ENCODE data around the gene ECSCR.
A peak's percentile ranks its signal among the peaks of the same experiment; 100 is the strongest.
"Not testable (repeated sequence)": the region's sequence is repeated elsewhere in the genome, so short reads cannot be mapped to it uniquely, and the experiment has no call there.

Gene ECSCR

GRCh38 chr5:139445325-139446170 lies 17.0 kb downstream of the ECSCR start:
- DNase-seq (ENCODE audit: low spot score): no peak

- DNase-seq (ENCODE audit: low spot score): peak; percentile 71
Measured at GRCh38 chr5:139443831-139444453, 18.6 kb downstream of the ECSCR start.

- not testable (repeated sequence) for DNase-seq (ENCODE audit: low spot score)
Measured at GRCh38 chr5:139440416-139440815, 22.1 kb downstream of the ECSCR start.

- DNase-seq (ENCODE audit: low spot score): peak; percentile 94
Measured at GRCh38 chr5:139439013-139439903, 23.3 kb downstream of the ECSCR start, which contains the start of gene DNAJC18. Gene DNAJC18, minus strand, starts transcription at chr5:139439525. Its CDS starts 80 bp downstream, at chr5:139439445.

GRCh38 chr5:139438707-139439012 lies 23.9 kb downstream of the ECSCR start:
- DNase-seq (ENCODE audit: low spot score): no peak

- DNase-seq (ENCODE audit: low spot score): no peak
Measured at GRCh38 chr5:139435676-139436075, 26.9 kb downstream of the ECSCR start.

GRCh38 chr5:139431706-139432105 lies 30.8 kb downstream of the ECSCR start:
- DNase-seq (ENCODE audit: low spot score): no peak

- DNase-seq (ENCODE audit: low spot score): no peak
Measured at GRCh38 chr5:139430015-139430414, 32.5 kb downstream of the ECSCR start.

- DNase-seq (ENCODE audit: low spot score): peak; percentile 63
Measured at GRCh38 chr5:139426203-139426885, 36.2 kb downstream of the ECSCR start.

GRCh38 chr5:139425497-139425896 lies 37.0 kb downstream of the ECSCR start:
- DNase-seq (ENCODE audit: low spot score): no peak

GRCh38 chr5:139422307-139422893 lies 40.1 kb downstream of the ECSCR start:
- DNase-seq (ENCODE audit: low spot score): peak; percentile 73

- no peak for DNase-seq (ENCODE audit: low spot score)
Measured at GRCh38 chr5:139419226-139420192, 43.0 kb downstream of the ECSCR start.

- DNase-seq (ENCODE audit: low spot score): no peak
Measured at GRCh38 chr5:139418793-139419192, 43.8 kb downstream of the ECSCR start.

- no peak for DNase-seq (ENCODE audit: low spot score)
Measured at GRCh38 chr5:139417214-139417613, 45.3 kb downstream of the ECSCR start.

GRCh38 chr5:139416651-139417050 lies 45.9 kb downstream of the ECSCR start:
- no peak for DNase-seq (ENCODE audit: low spot score)

- no peak for DNase-seq (ENCODE audit: low spot score)
Measured at GRCh38 chr5:139415869-139416268, 46.7 kb downstream of the ECSCR start.

GRCh38 chr5:139415221-139415861 lies 47.2 kb downstream of the ECSCR start:
- no peak for DNase-seq (ENCODE audit: low spot score)

- DNase-seq (ENCODE audit: low spot score): peak; percentile 55
Measured at GRCh38 chr5:139414581-139415130, 47.9 kb downstream of the ECSCR start.

- DNase-seq (ENCODE audit: low spot score): no peak
Measured at GRCh38 chr5:139413963-139414362, 48.6 kb downstream of the ECSCR start.

- DNase-seq (ENCODE audit: low spot score): no peak
Measured at GRCh38 chr5:139413153-139413552, 49.4 kb downstream of the ECSCR start.

Data from hepatic stellate cell (primary cell).